Measurements from ENCODE around the gene GRPEL2. TPM values are rescaled to one million over a fixed set of nuclear protein-coding genes. Genes with fewer than 3 reads are reported as not detected.
A peak's percentile ranks its signal among the peaks of the same experiment; 100 is the strongest.

Gene GRPEL2
- total and polyA plus RNA-seq, 10 donors = 4.6 to 17.7 (median 9.0) TPM

- intact Hi-C loops (cut with DNase I; ENCODE audit: low total_unique reads) = no loop called here
- Histone ChIP-seq H3K27ac (no peak overlapping the region), H3K27me3 (replicated peaks in 1 of 7) (no peaks in the 10 kb centered on the region), H3K36me3 (peaks cover 0 to 54% (median 32%) of the 10 kb centered on the region in 6 donors), H3K4me3 (no peak overlapping the region), H3K9me3 (no peaks in the 10 kb centered on the region), H3K4me1 (peaks cover 4 to 62% (median 29%) of the 10 kb centered on the region in 6 donors)
- 90 to 100% (median 92%) methylated on average over 1 of the region's 1 CpG for WGBS, 5 donors
- no peak for DNase-seq
- TF ChIP-seq CTCF (IDR thresholded peaks at IDR 0.05 in 8 of 11, conservative IDR thresholded peaks at IDR 0.05 in 3 of 11) = no peak
- TF ChIP-seq POLR2AphosphoS5 (IDR thresholded peaks at IDR 0.05) = no peak
- no peak for TF ChIP-seq POLR2A (IDR thresholded peaks at IDR 0.05)
Observed at GRCh38 chr5:149355688-149356087, 10.4 kb downstream of the GRPEL2 start.

DNA sequence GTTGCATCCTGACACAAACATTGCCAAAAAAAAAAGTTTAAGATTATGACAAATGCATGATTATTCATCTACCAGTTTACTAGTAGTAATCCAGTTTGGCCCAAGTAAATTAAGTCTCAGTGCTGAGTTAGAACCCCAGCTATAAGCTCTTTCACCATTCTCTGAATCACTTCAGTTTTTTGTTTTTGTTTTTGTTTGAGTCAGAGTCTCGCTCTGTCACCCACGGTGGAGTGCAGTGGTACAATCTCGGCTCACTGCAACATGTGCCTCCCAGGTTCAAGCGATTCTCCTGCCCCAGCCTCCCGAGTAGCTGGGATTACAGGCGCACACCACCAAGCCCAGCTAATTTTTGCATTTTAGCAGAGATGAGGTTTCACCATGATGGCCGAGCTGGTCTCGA is 11.1 kb downstream of the GRPEL2 start:
- H3K27me3 ChIP-seq (replicated peaks in 1 of 7) = no peaks in the 10 kb centered on the region
- H3K36me3 ChIP-seq = peaks cover 0 to 47% (median 25%) of the 10 kb centered on the region in 6 donors
- WGBS, 5 donors = 85 to 95% (median 88%) methylated on average over 8 of the region's 8 CpGs
- no peak overlapping the region for H3K4me3 ChIP-seq
- H3K27ac ChIP-seq = no peak overlapping the region
- intact Hi-C loops (cut with DNase I; ENCODE audit: low total_unique reads) = no loop called here
- peaks cover 4 to 65% (median 30%) of the 10 kb centered on the region in 6 donors for H3K4me1 ChIP-seq
- no peaks in the 10 kb centered on the region for H3K9me3 ChIP-seq
- TF ChIP-seq CTCF (IDR thresholded peaks at IDR 0.05 in 8 of 11, conservative IDR thresholded peaks at IDR 0.05 in 3 of 11) (no peak), POLR2A (IDR thresholded peaks at IDR 0.05) (no peak), POLR2AphosphoS5 (IDR thresholded peaks at IDR 0.05) (no peak)
- DNase-seq = no peak

GRCh38 chr5:149357370-149358293 is 12.3 kb downstream of the GRPEL2 start, which contains the start of gene PCYOX1L:
TSS of gene PCYOX1L (plus strand) at chr5:149358046. CDS start at chr5:149358069, 23 bp downstream.
- Histone ChIP-seq H3K9me3 (no peaks in the 10 kb centered on the region), H3K4me3 (peak within 1 kb of the TSS; percentile 66 to 92 (median 76)), H3K4me1 (peaks cover 4 to 56% (median 30%) of the 10 kb centered on the region in 6 donors), H3K36me3 (peaks cover 0 to 34% (median 15%) of the 10 kb centered on the region in 6 donors), H3K27me3 (replicated peaks in 1 of 7) (no peaks in the 10 kb centered on the region), H3K27ac (peak within 1 kb of the TSS; percentile 67 to 90 (median 77))
- DNase-seq = peak; percentile 98
- 2 to 3% (median 2%) methylated on average over 32 to 61 of the region's 61 CpGs for WGBS, 5 donors
- intact Hi-C loops (cut with DNase I; ENCODE audit: low total_unique reads) = no loop called here
- TF ChIP-seq POLR2A (IDR thresholded peaks at IDR 0.05) = no peak
- peak; percentile 67 to 81 (median 77) for TF ChIP-seq POLR2AphosphoS5 (IDR thresholded peaks at IDR 0.05)
- TF ChIP-seq CTCF (IDR thresholded peaks at IDR 0.05 in 8 of 11, conservative IDR thresholded peaks at IDR 0.05 in 3 of 11) = peak in 1 of 11 experiments; percentile 25

DNA sequence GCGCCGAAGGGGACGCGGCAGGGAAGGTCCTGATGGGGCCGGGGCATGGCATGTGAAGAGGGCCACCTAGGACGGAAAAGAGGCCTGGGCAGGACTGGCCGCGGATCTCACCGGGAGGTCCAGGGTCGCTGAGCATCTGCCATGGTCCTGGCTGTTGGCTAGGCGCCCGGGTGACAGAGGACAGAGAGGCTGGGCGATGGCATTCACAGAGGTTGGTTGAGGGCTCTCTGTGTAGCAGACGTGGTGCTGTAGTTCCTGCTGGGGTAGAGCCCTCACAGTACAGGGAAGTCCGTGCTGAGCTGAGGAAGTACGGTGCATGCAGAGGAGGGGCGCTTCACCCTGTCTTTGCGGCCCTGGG is 13.0 kb downstream of the GRPEL2 start:
- 0 to 1% (median 1%) methylated on average over 14 to 18 of the region's 18 CpGs for WGBS, 5 donors
- intact Hi-C loops (cut with DNase I; ENCODE audit: low total_unique reads) = no loop called here
- peaks cover 4 to 49% (median 30%) of the 10 kb centered on the region in 6 donors for H3K4me1 ChIP-seq
- H3K9me3 ChIP-seq = no peaks in the 10 kb centered on the region
- TF ChIP-seq POLR2AphosphoS5 (IDR thresholded peaks at IDR 0.05) (no peak), POLR2A (IDR thresholded peaks at IDR 0.05) (no peak), CTCF (IDR thresholded peaks at IDR 0.05 in 8 of 11, conservative IDR thresholded peaks at IDR 0.05 in 3 of 11) (no peak)
- H3K27me3 ChIP-seq (replicated peaks in 1 of 7) = no peaks in the 10 kb centered on the region
- H3K27ac ChIP-seq = peak overlapping the region; percentile 67 to 90 (median 77)
- H3K4me3 ChIP-seq = peak overlapping the region; percentile 66 to 92 (median 76)
- DNase-seq = peak; percentile 90
- peaks cover 0 to 28% (median 14%) of the 10 kb centered on the region in 6 donors for H3K36me3 ChIP-seq

All from spleen (tissue), 11 donors.